Measurements from ENCODE around the gene SAMD9L. TPM values are rescaled to one million over a fixed set of nuclear protein-coding genes. Genes with fewer than 3 reads are reported as not detected.

The SAMD9L gene
- total RNA-seq, 4 donors from 2014 or later, result 7.2 to 28.8 (median 16.4) TPM

DNA sequence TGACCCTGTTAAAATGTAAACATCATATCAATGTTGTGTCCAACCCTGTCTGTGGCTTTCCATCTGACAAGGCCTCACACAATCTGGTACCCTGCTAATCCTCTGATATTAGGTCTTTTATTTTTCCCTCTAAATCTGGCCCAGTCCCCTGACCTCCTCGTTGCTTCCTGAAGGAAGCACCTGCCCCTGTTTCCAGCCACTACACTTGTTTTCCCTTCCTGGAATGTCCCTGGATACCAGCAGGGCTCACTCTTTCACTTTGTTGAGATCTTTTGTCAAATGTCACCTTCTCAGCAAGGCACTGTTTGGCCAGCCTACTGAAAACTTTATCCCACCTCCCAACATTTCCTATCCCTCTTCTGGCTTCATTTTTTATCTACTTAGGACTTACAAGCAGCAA lies 2.1 kb downstream of the SAMD9L start:
- Histone ChIP-seq H3K27me3 (no peaks in the 10 kb centered on the region), H3K4me1 (peaks cover 0 to 29% (median 5%) of the 10 kb centered on the region in 4 donors), H3K36me3 (peaks cover 0 to 29% (median 2%) of the 10 kb centered on the region in 4 donors), H3K9me3 (no peaks in the 10 kb centered on the region), H3K4me3 (no peak overlapping the region), H3K27ac (peak overlapping the region in 1 of 4 donors; percentile 73)
- no peak for DNase-seq
- TF ChIP-seq CTCF (IDR thresholded peaks at IDR 0.05) (no peak), POLR2A (IDR thresholded peaks at IDR 0.05) (no peak), POLR2AphosphoS5 (IDR thresholded peaks at IDR 0.05) (no peak), EP300 (IDR thresholded peaks at IDR 0.05; ENCODE audit: low read depth) (no peak)
- 32% methylated on average over 1 of the region's 1 CpG; no CpG with 5 or more reads in 1 of the 2 donors for WGBS, 2 donors (ENCODE audit: low coverage in 1 of 2)
- in situ Hi-C loops (cut with MboI; ENCODE audit: low pct_ligation_motif_present in 1 of 4, low pct_unique_long_range_greater_than_20kb in 1 of 4, low sequenced_read_pairs in 3 of 4) (no loop called here), intact Hi-C loops (cut with DNase I; ENCODE audit: low total_unique reads) (no loop called here)

DNA sequence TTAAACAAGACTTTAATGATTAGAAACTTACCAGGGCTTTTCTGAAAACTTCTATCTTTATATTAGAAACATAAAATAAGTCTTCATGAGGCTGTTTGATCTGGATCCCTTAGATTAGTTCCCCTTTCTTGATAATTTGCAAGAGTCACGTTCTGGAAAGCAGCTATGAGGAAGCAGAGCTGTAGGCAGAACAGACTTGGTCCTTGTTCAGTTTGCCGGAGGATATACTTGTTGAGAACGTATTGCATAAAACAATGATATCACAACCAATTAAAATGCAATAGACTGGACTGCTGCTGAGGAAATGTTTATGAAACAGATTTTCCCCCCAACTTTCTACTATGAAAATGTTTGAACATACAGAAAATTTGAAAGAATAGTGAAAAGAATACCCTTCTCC lies 2.8 kb downstream of the SAMD9L start:
- Histone ChIP-seq H3K4me3 (no peak overlapping the region), H3K36me3 (peaks cover 0 to 29% (median 2%) of the 10 kb centered on the region in 4 donors), H3K27ac (no peak overlapping the region), H3K4me1 (peaks cover 0 to 29% (median 5%) of the 10 kb centered on the region in 4 donors), H3K27me3 (no peaks in the 10 kb centered on the region), H3K9me3 (no peaks in the 10 kb centered on the region)
- in situ Hi-C loops (cut with MboI; ENCODE audit: low pct_ligation_motif_present in 1 of 4, low pct_unique_long_range_greater_than_20kb in 1 of 4, low sequenced_read_pairs in 3 of 4) (no loop called here), intact Hi-C loops (cut with DNase I; ENCODE audit: low total_unique reads) (no loop called here)
- WGBS, 2 donors (ENCODE audit: low coverage in 1 of 2), result 53 to 77% methylated on average over 2 to 3 of the region's 3 CpGs
- TF ChIP-seq EP300 (IDR thresholded peaks at IDR 0.05; ENCODE audit: low read depth) (no peak), POLR2AphosphoS5 (IDR thresholded peaks at IDR 0.05) (no peak), POLR2A (IDR thresholded peaks at IDR 0.05) (no peak), CTCF (IDR thresholded peaks at IDR 0.05) (no peak)
- no peak for DNase-seq

DNA sequence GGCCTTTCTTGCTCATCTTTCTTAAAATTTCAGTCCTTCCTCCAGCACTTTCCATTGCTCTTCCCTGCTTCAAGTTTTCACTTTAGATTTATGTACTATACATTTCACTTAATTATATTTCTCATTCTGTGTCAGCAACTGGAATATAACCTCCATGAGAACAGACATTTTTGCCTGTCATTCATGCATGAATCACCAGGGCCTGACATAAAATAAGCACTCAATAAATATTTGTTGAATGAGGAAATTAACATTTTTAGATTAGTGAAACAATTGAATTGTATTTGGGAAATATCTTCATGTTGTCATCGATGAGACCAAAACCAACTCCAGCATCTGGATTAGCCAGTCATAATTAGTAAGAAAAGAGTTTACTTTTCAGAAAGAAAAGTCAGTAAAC lies 6.1 kb downstream of the SAMD9L start:
- H3K27ac ChIP-seq, result no peak overlapping the region
- DNase-seq, result no peak
- intact Hi-C loops (cut with DNase I; ENCODE audit: low total_unique reads) (no loop called here), in situ Hi-C loops (cut with MboI; ENCODE audit: low pct_ligation_motif_present in 1 of 4, low pct_unique_long_range_greater_than_20kb in 1 of 4, low sequenced_read_pairs in 3 of 4) (no loop called here)
- WGBS, 2 donors (ENCODE audit: low coverage in 1 of 2), result 92 to 100% methylated on average over 1 of the region's 1 CpG
- H3K36me3 ChIP-seq, result peaks cover 0 to 49% (median 7%) of the 10 kb centered on the region in 4 donors
- H3K9me3 ChIP-seq, result no peaks in the 10 kb centered on the region
- H3K4me1 ChIP-seq, result peaks cover 0 to 16% (median 3%) of the 10 kb centered on the region in 4 donors
- no peaks in the 10 kb centered on the region for H3K27me3 ChIP-seq
- H3K4me3 ChIP-seq, result no peak overlapping the region
- TF ChIP-seq POLR2AphosphoS5 (IDR thresholded peaks at IDR 0.05), result no peak
- no peak for TF ChIP-seq POLR2A (IDR thresholded peaks at IDR 0.05)
- TF ChIP-seq EP300 (IDR thresholded peaks at IDR 0.05; ENCODE audit: low read depth), result no peak
- no peak for TF ChIP-seq CTCF (IDR thresholded peaks at IDR 0.05)

DNA sequence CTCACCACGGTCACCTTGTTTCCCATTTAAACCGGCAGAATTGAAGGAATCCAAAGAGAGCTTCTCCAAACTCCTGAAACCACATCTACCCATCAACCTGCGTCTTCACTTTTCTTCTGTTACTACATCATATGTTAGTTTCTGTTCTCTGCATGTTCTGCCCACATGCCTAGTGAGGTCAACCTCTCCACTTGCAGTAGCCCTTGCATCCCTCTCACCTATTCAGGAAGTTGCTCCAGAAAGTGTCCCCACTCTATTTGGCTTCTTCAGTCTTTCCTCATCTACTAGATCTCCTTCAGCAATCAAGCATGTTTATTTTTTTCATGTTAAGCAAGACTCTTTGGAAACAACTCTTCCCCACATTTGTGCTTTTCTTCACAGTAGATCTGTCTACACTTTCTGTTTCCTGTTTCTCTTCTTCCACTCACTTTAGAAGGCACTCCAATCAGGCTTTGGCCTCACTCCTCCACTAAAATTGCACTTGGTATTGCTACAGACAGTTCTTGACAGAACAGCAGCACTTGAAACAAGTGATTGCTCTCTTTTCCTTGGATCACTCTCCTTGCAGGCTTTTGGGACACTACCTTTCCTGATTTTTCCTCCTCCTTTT lies 7.5 kb downstream of the SAMD9L start:
- Histone ChIP-seq H3K27ac (no peak overlapping the region), H3K4me1 (peaks cover 0 to 1% (median 0%) of the 10 kb centered on the region in 4 donors), H3K4me3 (no peak overlapping the region), H3K9me3 (peaks cover under 1 to 5% of the 10 kb centered on the region in 2 donors), H3K36me3 (peaks cover 0 to 63% (median 10%) of the 10 kb centered on the region in 4 donors), H3K27me3 (no peaks in the 10 kb centered on the region)
- intact Hi-C loops (cut with DNase I; ENCODE audit: low total_unique reads), result no loop called here
- no peak for DNase-seq
- in situ Hi-C loops (cut with MboI; ENCODE audit: low pct_ligation_motif_present in 1 of 4, low pct_unique_long_range_greater_than_20kb in 1 of 4, low sequenced_read_pairs in 3 of 4), result no loop called here
- no peak for TF ChIP-seq POLR2A (IDR thresholded peaks at IDR 0.05)
- TF ChIP-seq POLR2AphosphoS5 (IDR thresholded peaks at IDR 0.05), result no peak
- TF ChIP-seq EP300 (IDR thresholded peaks at IDR 0.05; ENCODE audit: low read depth), result no peak
- WGBS, 2 donors (ENCODE audit: low coverage in 1 of 2), result 89 to 96% methylated on average over 3 of the region's 3 CpGs
